ENCODE measurements around the gene RPS6KA1.

GRCh38 chr1:26524181-26524580 is 5.4 kb upstream of the RPS6KA1 start:
- no peak for TF ChIP-seq CTCF (IDR thresholded peaks at IDR 0.05)
- TF ChIP-seq POLR2A (IDR thresholded peaks at IDR 0.05) = no peak

Measured in tibial nerve (tissue), 3 donors.